GM21528 (cell line): ENCODE measurements around the gene C5orf52.
"Not testable (repeated sequence)": the region's sequence is repeated elsewhere in the genome, so short reads cannot be mapped to it uniquely, and the experiment has no call there.

ENCODE experiments used
- ATAC-seq: cut with Tn5 transposase; IDR thresholded peaks from one replicate; pipeline ENCODE4 v1.9.1; 2021; ENCODE audit warnings: mild to moderate bottlenecking, moderate library complexity; ENCODE audit not compliant: unreplicated experiment, low FRiP score

The C5orf52 gene

GRCh38 chr5:157674351-157674750 is 3.0 kb downstream of the C5orf52 start:
- ATAC-seq: not testable (repeated sequence)

- ATAC-seq: no peak
These were observed 6.6 kb downstream of the C5orf52 start for GRCh38 chr5:157677931-157678330.

GRCh38 chr5:157679801-157680200 is 8.5 kb downstream of the C5orf52 start:
- ATAC-seq: no peak

- ATAC-seq: no peak
These were observed 8.9 kb downstream of the C5orf52 start for GRCh38 chr5:157680239-157680638.

GRCh38 chr5:157681048-157681447 is 9.7 kb downstream of the C5orf52 start:
- ATAC-seq: no peak

GRCh38 chr5:157682257-157682656 is 10.9 kb downstream of the C5orf52 start:
- ATAC-seq: no peak

- ATAC-seq: not testable (repeated sequence)
These were observed 15.2 kb downstream of the C5orf52 start for GRCh38 chr5:157686276-157687197.

- no peak for ATAC-seq
These were observed 15.8 kb downstream of the C5orf52 start for GRCh38 chr5:157687198-157687554.

- no peak for ATAC-seq
These were observed 18.8 kb downstream of the C5orf52 start for GRCh38 chr5:157689942-157690689.

- ATAC-seq: no peak
These were observed 19.5 kb downstream of the C5orf52 start for GRCh38 chr5:157690690-157691433.

GRCh38 chr5:157693816-157694215 is 22.5 kb downstream of the C5orf52 start:
- ATAC-seq: not testable (repeated sequence)

GRCh38 chr5:157696154-157696553 is 24.8 kb downstream of the C5orf52 start:
- ATAC-seq: not testable (repeated sequence)

- ATAC-seq: not testable (repeated sequence)
These were observed 27.3 kb downstream of the C5orf52 start for GRCh38 chr5:157698674-157699073.

GRCh38 chr5:157703736-157704135 is 32.4 kb downstream of the C5orf52 start:
- ATAC-seq: no peak

- no peak for ATAC-seq
These were observed 37.5 kb downstream of the C5orf52 start for GRCh38 chr5:157708866-157709265.

GRCh38 chr5:157709346-157709745 is 38.0 kb downstream of the C5orf52 start:
- ATAC-seq: no peak

- no peak for ATAC-seq
These were observed 39.1 kb downstream of the C5orf52 start for GRCh38 chr5:157710431-157710830.

GRCh38 chr5:157710882-157711281 is 39.5 kb downstream of the C5orf52 start:
- no peak for ATAC-seq

- no peak for ATAC-seq
These were observed 42.7 kb downstream of the C5orf52 start for GRCh38 chr5:157713830-157714595.

GRCh38 chr5:157714596-157714864 is 43.2 kb downstream of the C5orf52 start:
- ATAC-seq: no peak
